Activated CD8-positive, alpha-beta memory T cell treated with anti-CD3 and anti-CD28 coated beads for 1 hour (primary cell): Measurements from ENCODE around the gene EMSY.
"Not testable (repeated sequence)": the region's sequence is repeated elsewhere in the genome, so short reads cannot be mapped to it uniquely, and the experiment has no call there.

Source experiments
- DNase-seq, 2 donors: peaks; one replicate each; pipeline ENCODE4 v3.0.0-alpha.2; 2020; ENCODE audit warnings: low read depth in 1 of 2; ENCODE audit errors: extremely low read depth in 1 of 2

EMSY gene, protein sequence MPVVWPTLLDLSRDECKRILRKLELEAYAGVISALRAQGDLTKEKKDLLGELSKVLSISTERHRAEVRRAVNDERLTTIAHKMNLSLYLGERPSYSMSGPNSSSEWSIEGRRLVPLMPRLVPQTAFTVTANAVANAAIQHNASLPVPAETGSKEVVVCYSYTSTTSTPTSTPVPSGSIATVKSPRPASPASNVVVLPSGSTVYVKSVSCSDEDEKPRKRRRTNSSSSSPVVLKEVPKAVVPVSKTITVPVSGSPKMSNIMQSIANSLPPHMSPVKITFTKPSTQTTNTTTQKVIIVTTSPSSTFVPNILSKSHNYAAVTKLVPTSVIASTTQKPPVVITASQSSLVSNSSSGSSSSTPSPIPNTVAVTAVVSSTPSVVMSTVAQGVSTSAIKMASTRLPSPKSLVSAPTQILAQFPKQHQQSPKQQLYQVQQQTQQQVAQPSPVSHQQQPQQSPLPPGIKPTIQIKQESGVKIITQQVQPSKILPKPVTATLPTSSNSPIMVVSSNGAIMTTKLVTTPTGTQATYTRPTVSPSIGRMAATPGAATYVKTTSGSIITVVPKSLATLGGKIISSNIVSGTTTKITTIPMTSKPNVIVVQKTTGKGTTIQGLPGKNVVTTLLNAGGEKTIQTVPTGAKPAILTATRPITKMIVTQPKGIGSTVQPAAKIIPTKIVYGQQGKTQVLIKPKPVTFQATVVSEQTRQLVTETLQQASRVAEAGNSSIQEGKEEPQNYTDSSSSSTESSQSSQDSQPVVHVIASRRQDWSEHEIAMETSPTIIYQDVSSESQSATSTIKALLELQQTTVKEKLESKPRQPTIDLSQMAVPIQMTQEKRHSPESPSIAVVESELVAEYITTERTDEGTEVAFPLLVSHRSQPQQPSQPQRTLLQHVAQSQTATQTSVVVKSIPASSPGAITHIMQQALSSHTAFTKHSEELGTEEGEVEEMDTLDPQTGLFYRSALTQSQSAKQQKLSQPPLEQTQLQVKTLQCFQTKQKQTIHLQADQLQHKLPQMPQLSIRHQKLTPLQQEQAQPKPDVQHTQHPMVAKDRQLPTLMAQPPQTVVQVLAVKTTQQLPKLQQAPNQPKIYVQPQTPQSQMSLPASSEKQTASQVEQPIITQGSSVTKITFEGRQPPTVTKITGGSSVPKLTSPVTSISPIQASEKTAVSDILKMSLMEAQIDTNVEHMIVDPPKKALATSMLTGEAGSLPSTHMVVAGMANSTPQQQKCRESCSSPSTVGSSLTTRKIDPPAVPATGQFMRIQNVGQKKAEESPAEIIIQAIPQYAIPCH (N-terminal part only)

GRCh38 chr11:76444384-76445120 is at the start of gene EMSY:
EMSY (plus strand) TSS chr11:76445018; CDS start chr11:76446939, 1,921 bp downstream.
- DNase-seq, result peak; percentile 75 to 83

DNA sequence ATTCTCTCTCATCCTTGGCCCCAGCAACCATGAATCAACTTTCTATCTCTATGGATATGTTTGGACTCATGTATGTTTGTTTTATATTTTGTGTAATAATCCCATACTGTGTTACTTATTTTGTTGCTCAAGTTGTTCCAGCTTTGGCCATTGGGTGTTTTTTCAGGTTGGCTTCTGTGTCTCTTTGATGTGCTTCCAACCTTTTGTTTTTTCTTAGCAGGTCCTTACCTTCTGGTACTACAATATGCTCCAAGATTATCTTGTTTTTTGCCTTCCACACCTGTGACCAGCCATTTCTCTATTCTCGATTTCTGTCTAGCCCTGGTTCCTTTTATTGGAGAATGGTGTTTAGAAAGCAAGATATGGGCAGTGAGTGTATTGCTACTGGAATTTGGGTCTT is 49.5 kb upstream of the EMSY start:
- DNase-seq, result no peak

GRCh38 chr11:76397383-76397782 is 47.4 kb upstream of the EMSY start:
- DNase-seq, result no peak

DNA sequence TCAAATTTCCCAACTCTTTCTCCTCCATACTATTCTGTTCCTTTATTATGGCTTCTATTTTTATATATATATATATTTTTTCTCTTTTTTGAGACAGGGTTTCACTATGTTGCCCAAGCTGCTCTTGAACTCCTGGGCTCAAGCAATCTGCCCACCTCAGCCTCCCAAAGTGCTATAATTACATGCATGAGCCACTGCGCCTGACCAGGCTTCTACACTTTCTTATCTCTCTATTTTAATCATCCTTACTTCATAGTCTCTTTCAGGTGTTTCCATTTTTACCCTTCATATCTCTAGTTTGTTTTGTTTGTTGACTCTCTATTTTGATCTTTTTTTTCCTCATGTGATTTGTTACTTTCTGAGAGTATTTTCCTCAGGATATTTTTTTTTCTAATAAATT is 43.9 kb upstream of the EMSY start:
- no peak for DNase-seq

GRCh38 chr11:76401484-76401883 is 43.3 kb upstream of the EMSY start:
- not testable (repeated sequence) for DNase-seq

GRCh38 chr11:76406359-76406758 is 38.5 kb upstream of the EMSY start:
- no peak for DNase-seq

- DNase-seq, result no peak
These were observed 36.5 kb upstream of the EMSY start for GRCh38 chr11:76408171-76408965.

GRCh38 chr11:76410851-76411357 is 33.9 kb upstream of the EMSY start:
- DNase-seq, result no peak

DNA sequence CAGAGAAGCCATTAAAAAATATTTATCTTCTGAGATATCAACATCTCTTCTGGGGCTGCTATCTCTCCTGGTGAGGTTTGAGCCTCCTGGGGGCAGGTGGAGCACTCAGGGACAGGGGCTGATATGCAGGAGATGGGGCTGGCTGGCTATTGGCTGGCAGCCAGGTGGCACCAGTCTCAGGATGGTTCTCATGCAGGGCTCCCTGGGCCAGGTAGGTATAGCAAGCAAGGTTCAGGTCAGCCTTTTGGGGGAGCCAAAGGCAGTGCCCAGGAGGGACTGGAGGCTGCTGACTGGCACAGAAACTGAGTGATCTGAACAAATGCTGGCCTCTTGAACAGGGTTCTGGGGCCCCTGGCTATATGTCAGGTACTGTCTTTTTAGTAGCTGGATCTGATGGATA is 29.7 kb upstream of the EMSY start:
- no peak for DNase-seq

- DNase-seq, result no peak
These were observed 24.9 kb upstream of the EMSY start for GRCh38 chr11:76419896-76420295.

DNA sequence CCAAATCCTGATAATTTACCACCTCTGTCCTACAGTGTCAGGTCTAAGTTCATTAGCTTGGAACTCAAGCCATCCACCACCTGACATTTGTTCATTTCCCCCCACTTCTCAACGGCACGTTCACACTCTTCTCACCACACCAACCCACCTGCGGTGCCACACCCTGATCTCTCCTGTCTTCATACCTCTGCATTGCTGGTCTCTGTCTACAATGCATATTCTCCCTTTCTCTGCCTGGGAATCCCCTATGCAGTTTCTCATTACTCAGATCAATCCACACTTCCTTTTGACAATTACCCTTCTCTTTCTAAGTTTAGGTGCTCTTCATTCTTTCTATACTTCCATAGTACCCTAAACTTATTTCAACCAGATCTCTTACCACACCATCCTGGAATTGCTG is 20.4 kb upstream of the EMSY start:
- DNase-seq, result no peak

- DNase-seq, result no peak
These were observed 19.9 kb upstream of the EMSY start for GRCh38 chr11:76424891-76425290.

- DNase-seq, result no peak
These were observed 18.2 kb upstream of the EMSY start for GRCh38 chr11:76426660-76427059.

DNA sequence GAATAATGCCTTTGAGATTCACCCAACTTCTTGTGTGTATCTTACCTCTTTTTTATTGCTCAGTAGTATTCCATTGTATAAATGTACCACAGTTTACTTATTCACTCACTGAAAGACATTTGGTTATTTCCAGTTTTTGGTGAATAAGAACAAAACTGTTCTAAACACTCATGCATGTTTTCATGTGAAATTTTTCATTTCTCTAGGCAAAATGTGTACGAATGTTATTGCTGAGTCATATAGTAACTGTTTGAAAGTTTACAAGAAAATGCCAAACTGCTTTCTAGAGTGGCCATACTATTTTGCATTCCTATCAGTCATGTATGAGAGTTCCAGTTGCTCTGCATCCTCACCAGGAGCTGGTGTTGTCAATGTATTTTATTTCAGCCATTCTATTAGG is 8.8 kb upstream of the EMSY start:
- DNase-seq, result no peak

DNA sequence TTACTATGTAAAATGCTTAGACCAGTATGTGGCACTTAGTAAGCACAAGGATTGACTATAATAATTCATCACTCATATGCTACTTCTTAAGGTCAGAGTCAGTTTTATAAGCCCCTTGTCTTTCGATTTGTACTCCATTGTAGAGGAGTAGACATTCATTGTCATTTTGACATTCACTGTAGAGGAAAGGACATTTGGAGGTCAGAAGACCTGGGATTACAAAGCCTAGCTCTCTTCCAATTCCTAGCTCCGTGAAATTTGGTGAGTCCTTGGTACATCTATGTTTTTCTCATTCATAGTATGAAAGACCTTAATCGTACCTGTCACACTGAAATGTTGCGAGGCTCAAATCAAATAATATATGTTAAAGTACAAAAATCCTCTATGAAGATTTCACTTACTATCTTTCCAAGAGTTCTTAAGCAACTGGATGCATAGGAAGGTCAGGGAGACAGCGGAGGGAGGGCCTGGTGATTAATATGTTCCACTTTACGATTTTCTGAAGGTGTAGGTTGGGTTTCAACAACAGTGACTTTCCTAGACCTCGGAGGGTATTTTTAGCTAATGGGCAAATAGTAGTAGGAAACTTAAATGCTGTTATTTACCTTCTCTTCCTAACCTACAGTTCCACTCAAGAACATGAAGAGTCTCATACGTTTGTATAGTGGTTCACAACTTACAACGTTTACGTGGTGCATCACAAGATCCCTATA is 1.4 kb upstream of the EMSY start:
- no peak for DNase-seq

GRCh38 chr11:76444065-76444383 is 794 bp upstream of the EMSY start:
- DNase-seq, result no peak

- DNase-seq, result peak in 1 of 2 donors; percentile 12
These were observed 585 bp downstream of the EMSY start for GRCh38 chr11:76445121-76446084.

DNA sequence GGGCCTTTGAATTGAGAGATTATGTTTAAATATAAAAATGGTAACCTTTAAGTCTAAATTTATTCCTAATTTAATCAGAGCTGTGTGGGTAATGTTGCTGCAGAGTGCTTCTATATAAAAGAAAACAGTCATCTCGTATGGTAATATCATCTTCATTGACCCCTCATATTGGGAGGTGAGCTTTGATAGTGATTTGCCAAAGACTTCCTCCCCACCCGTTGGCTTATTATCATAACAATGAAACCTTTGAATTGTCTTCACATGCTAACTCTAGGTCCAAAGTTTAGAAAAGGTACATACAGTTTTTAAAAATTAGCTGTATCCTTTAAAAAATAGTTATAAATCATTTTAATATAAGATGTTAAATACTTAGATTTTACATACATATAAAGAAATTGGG is 3.7 kb downstream of the EMSY start:
- no peak for DNase-seq
